Activated CD8-positive, alpha-beta memory T cell treated with anti-CD3 and anti-CD28 coated beads, Interleukin-2, amount 50 U/mL, for 24 hours (primary cell): ENCODE results near the gene PREX1.

ENCODE experiments used
- DNase-seq: peaks from one replicate; pipeline ENCODE4 v3.0.0-alpha.2; 2020; ENCODE audit errors: extremely low read depth

The PREX1 gene

GRCh38 chr20:48704761-48705160, 123.0 kb downstream of the PREX1 start:
- DNase-seq: no peak

- no peak for DNase-seq
Observed at GRCh38 chr20:48703511-48704219, 124.1 kb downstream of the PREX1 start.

DNA sequence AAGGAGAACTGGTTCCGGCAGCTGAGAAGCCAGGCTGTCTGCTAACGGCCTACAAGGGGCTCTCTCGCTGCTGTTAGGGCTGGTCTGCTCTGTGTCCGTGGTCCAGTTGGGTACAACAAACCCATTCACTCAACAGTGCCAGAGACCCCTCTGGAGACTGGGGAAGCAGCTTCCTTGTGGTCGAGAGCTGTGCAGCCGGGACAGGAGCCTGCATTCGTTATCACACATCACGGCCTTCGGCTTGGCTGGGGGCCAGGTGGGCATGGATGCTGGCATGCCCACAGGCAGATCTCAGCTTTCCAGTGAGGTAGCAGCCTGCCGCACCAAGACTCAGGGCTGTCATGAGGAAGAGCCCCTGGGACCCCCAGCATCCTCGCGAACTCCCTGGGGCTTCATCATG, 124.7 kb downstream of the PREX1 start:
- no peak for DNase-seq

GRCh38 chr20:48702455-48702913, 125.3 kb downstream of the PREX1 start:
- no peak for DNase-seq

DNA sequence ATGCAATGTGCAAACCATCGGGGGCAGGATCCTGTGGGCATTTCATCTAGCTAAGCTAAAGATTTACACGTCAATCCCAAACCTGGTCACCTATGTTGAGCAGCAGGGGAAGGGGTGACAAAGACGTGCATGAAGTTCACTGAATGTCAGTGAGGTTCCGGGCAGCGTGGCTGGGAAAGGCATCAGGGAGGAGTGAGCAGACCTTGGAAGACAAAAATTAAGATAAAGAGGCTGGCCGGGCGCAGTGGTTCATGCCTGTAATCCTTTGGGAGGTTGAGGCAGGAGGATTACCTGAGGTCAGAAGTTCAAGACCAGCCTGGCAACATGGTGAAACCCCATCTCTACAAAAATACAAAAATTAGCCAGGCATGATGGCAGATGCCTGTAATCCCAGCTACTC, 126.1 kb downstream of the PREX1 start:
- DNase-seq: no peak

DNA sequence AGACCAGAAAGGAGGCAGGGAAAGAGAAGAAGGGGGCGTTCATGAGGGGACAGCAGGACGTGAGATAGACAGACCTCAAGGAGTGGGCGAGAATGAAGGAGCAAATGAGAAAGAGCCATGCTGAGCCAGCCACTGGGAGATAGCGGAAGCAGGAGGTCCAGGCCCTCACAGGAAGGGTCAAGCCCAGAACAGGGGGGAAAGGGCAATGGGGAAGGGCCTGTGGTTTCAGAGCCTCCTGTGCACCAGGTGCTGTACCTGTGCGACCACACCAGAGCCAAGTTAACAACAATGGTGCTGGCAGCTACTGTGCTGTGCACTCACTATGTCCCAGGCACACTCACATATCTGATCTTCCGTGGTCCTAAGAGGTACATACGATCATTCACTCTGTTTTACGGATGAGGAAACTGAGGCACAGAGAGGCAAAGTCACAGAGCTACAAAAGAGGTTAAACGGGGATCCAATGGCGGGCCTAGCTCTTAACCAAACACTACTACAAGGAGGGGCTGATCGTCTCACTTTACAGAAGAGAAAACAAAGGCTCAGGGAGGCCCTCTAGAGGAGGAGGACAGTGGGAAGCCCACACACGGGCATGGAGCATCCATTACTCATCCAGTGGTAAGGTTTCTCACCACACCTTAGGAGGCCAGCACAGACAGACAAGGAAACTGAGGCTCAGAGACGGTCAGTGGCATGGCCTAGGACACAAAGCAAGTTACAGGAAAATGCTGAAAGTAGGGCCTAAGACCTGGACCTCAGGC, 129.1 kb downstream of the PREX1 start:
- DNase-seq: no peak

GRCh38 chr20:48697845-48698491, 129.8 kb downstream of the PREX1 start:
- no peak for DNase-seq

DNA sequence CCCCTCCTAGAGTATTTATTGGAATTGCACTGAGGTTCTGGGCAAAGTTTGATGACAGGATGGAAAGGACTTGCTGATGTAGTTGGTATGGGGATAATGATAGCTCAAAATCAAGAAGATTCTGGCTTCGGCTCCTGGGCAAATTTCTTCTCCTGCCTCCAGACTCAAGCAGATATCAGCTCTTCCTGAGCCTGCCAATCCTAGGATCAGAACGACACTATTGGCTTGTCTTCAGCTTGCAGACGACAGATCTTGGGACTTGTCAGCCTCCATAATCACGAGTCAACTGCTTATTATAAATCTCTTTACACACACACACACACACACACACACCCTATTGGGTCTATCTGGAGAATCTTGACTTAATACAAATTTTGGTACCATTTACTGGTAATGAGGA, 131.1 kb downstream of the PREX1 start:
- no peak for DNase-seq

DNA sequence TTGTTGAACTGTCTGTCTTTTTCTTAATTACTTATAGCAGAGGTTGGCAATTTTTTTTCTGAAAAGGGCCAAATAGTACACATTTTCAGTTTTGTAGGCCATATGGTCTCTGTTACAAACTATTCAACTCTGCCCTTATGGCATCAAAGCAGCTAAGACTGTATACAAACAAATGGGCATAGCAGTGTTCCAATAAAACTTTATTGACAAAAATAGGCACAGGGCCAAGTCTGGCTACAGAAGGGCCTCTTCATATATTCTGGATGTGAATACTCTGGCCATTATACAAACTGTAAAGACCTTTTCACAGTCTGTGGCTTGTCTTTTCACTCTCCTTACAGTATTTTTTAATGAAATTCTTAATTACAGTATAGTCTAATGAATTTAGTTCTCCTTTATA, 132.1 kb downstream of the PREX1 start:
- no peak for DNase-seq

DNA sequence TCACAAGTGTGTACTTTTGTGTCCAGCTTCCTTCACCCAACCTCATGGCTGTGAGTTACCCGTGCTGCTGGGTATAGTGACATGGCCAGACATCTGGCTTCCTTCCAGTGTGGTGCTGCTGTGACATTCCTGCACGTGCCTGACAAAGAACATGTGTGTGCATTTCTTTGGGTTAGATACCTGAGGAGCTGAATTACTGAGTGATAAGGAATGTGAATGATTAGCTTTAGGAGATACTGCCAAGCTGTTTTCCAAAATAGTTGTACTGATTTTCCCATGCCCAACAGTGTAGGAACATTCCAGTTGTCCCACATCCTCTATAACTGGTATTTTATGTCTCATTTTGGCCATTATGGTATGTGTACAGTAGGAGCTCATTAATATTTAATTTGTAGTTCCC, 132.5 kb downstream of the PREX1 start:
- DNase-seq: no peak

DNA sequence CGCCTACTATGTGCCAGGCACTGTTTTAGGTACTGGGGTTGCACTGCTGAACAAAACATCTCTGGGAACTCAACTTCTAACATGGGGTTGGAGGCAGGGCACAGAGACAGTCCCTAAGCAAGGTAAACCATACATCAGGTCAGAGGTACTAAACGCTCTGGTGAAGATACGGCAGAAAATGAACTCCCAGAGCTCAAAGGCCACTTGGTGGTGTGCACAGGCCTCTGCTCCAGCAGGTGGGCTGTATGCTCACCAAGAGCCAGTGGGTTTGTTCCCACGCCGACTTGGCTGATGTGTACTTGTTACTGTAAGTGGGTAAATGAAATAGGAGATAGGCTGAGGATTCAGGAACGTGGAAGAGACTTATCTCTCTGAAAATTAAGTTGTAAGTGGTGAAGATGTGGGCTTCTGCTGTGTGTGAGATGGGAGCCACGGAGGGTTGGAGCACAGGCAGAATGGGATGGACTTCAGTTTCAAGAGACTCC, 133.4 kb downstream of the PREX1 start:
- no peak for DNase-seq

DNA sequence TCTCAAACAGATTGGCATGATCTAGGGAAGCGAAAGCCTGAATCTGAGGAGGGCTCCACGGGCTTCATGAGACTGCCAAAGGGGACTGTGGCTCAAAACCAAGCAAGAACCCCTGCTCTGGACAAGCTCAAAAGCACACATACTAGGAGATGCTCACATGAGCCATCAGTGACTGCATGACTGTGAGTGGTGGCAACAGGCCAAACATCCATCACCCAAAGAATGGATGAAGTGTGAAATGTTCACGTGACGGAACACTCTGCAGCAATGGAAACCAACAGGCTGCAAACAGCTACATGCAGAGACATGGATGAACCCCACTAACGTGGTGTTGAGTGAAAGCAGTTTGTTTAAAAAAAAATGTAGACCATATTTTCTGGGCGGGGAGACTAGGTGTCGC, 136.3 kb downstream of the PREX1 start:
- DNase-seq: no peak

DNA sequence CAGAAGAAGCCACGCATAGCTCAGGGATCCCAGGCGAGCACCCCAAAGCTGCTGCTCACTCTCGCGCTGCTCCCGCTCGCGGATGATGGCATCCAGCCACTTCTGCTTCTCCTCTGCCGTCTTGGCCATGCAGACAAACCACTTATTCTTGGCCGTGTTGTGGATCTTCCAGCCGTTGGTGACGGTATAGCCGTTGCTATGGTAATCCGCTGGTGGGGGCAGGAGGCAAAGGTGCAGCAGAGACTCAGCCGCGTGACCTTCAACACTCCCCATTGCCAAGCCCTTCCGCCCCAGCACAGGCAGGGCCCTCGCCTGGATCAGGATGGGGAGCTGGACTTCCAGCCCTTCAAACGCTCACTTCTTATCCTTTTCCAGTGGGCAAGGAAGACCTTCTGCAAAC, 136.9 kb downstream of the PREX1 start:
- DNase-seq: no peak

DNA sequence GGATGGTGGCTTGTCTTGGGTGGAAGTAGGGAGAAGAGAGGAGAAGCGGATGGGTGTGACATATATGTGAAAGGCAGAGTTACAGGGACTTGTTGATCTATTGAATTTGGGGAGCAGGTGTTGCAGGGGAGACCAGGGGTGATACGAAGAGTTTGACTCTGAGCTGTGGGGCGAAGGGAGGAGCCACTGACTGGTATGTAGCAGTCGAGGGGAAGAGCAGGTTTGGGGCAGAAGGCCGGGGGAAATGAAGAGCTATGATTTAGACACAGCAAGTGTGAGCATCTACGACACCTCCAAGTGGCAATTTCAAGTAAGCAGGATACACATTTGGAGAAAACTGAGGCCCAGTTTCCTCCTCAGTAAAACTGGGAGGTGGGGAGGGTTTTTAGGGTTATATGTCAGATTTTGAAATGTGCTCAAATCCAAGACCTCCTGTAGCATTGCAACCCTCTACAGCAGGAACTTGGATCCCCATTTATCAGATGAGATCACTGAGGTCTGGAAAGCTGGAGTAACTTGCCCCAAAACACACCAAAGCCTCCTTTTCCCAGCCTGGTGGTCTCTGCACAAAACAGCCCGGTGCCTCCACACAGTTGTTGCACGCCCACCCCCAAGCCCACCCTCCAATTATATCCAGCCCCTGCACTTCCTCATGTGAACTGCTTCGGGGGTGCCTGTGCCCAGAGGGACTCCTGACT, 137.8 kb downstream of the PREX1 start:
- DNase-seq: no peak

DNA sequence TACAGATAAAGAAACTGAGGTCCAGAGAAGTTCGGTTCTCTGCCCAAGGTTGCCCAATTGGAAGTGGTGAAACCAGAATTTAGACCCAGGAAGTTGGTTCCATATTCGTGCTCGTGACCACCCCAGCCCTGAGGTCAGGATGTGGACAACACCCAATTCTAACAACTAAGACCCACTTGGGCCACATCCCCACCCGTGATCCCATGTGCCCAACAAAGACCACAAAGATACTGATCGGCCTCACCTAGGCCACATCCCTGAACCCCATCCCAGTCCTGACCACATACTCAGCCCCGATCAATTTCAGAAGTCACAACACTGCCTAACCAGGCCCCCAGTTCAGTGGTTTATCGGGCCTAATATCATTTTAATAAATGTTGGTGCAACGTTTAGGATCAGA, 138.4 kb downstream of the PREX1 start:
- DNase-seq: no peak

DNA sequence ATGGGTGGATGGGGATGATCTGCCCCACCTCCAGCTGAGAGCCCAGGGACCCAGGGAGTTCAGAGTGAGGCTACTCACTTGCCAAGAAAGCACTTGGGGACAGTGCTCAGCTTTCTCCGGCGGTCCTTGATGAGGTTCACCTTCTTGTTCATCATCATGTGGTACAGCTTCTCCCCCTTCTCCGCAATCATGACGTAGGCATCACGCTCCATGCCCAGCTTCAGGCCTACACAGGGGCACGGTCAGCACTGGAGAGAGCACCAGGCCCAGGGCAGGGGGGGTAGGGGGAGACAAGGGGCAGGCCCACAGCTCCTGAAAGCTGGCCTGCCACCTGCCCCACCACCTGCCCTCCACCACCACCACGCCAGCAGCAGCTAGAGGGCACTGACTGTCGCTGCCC, 139.2 kb downstream of the PREX1 start:
- DNase-seq: no peak

DNA sequence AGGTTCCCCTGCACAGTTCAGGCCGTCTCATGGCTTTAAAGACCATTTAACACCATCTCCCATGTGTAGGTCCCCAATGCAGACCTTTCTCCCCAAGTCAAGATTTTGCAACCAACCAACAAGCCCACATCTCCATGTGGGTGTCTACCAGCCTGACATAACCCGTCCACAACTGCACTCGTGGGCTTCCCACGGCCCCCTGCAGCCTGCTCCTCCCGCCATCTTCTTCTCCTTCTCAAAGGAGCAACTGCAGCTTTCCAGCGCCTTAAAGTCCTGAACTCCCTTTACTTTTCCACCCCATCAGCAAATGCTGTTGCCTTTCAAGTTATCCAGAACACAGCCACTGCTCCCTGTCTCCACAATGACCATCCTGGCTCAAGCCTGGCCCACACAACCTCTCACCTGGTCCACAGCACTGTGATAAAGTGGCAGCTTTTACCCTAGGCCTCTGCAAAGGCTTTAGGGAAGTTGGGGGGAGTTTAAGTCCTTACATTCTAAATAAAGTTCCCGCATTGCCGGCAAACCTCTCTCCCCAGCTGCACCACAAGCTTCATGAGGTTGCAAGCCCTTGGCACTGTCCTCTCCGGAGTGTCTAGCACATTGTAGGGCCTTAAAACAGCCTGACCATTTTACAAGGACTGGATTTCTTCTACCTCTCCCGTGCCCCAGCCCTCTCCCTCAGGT, 140.5 kb downstream of the PREX1 start:
- DNase-seq: no peak

DNA sequence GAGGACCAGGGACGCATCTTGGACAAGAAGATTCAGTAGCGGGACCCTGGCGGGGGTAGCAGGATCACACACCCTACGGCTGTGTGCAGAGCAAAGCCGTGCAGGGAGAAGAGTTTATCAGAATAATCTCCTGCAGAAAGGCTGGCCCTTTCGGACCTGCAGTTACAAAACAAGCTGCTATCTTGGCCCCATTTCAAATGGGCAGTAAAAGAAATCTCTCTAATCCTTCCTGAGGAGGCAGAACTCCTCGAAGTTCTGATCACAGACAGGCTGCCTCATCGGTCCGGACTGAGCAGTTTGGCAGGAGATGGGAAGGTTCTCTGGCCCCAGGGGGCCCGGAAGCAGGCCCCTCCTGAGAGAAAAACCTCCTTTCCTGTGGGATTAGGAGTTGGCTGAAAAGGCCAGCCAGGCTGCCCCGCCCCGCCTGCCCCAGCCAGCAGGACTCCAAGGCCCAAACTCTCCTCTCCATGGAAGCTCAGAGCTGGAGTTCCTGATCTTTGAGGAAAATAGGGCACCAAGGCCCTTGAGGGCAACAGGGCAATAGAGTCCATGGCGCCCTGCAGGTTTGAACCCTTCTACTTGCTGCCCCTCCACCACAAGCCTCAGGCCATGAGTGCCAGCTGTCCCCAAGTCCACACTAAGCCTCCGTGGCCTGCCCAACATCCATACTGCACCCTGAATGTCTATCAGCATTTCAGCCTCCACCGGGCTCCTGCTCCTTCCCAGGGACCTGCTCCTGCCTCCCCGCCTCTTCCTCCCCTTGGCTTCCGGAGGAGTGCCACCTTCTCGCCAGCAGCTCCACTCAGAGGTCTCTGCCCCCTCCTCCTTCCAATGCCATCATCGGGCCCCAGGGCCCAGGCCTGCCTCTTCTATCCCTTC, 141.3 kb downstream of the PREX1 start:
- DNase-seq: no peak

- no peak for DNase-seq
Observed at GRCh38 chr20:48685300-48685699, 142.5 kb downstream of the PREX1 start.

DNA sequence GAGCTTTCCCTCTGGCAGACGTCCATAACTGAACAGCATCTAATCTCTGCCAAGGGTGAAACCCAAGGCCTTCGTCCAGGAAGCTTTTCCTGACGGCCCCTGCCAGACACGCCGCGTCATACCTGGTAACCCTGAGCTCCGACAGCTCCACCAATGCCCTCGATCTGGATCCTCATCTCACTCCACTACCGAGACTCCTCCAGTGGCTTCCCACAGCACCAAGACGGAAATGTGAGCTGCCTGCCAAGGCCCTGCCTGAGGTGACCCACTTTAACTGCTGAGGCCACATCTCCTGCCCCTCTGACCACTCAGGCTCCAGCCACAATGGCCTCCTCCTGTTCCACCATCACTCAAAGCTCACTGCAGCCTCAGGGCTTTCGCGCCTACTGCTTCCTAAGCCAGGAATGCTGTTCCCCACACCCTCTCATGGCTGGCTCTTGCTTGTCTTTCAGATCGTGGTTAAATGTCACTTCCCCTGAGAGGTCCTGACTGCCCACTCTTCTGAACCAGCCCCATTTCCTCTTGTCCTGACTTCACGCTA, 143.2 kb downstream of the PREX1 start:
- no peak for DNase-seq
